ENCODE data around the gene BCL11A.

BCL11A gene

DNA sequence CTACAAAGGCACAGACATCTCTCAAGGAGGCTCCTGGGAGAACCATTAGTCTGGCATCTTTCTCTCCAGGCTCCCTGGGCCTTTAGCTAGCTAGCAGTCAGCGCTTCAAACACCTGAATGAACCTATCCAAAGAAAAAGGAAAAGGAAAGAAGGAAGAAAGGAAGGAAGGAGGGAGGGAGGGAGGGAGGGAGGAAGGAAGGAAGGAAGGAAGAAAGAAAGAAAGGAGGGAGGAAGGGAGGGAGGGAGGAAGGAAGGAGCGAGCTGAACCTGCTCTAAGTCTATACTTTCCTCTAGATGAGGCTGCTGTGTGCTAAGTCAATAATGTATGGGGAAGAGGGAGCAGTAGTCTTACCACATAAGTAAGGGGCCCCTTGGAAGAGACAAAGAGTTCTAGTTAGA, 5.1 kb upstream of the BCL11A start:
- no peak for DNase-seq (ENCODE audit: low read depth)

DNA sequence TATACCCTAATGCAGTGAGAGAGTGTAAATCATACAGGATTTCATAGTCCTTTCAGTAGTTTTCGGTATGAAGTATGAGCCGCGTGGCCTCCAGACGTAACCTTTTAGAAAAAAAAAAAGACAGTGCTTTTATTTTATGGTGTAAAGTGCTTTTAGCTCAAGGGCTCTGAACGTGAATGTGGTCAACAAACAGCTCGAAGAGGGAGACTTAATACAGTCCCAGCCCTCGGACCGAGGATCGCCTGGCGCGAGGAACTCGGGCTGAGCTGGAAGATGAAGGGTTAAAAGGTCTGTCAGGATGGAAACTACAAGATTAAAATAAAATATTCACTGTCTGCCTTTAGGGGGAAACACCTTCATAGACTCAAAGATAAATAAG, 4.0 kb upstream of the BCL11A start:
- no peak for DNase-seq (ENCODE audit: low read depth)

DNA sequence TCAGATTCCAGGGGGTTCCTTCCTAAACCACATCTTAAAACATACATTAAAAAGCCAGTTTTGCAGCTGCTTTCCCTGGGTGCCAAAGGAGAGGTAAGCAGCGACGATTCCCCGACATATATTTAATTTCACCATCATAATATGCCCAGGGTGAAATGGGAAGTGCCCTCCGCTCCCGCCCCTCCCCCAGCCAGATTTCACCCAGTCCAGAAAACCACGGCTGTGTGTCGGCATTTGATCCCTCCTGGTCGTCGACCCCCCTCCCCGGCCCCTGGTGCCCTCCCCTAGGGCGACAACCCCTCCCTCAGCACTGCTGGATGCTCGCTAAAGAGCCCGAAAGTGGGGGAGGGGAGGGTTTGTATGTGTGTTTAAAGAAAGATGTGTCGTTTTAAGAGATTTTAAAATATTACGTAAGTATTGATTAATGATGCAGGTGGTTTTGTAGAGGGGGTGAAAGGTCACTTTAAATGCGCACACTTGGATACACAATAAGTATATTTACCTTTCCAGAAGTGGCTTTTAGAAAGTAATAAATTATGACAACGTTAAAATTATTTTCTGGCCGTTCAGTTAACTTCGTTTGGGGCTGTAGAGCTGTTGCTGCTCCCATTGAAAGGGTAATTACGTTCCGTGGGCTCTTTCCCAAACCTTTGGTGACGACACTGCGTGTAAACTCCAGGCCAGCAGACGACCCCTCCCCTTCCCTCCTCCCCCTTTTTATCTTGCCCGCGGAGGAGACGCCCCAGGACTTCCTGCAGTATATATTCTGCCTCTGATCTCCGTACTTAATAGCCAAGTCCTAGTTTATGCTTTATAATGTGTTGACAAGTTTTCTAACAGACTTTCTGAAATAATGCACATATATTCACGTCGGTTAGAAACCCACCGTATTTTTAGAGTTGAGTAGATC, 3.4 kb upstream of the BCL11A start:
- DNase-seq (ENCODE audit: low read depth), result no peak

DNA sequence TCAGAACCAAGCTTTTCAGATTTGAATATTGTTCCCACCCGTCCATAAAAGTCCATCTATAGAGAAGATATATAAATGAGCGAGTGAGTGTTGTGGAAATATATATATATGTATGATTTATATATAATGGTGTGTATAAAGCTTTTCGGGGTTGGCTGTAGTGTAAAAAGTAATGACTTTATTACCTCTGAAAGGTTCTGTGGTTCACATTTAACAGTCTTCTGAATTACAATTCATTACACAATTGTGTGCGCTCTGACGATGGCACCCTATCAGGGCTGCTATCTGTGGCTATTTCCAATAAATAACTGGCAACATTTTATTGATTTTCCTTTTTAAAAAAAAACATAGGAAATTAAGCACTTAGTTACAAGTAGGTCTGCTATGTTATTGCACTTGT, 2.7 kb upstream of the BCL11A start:
- no peak for DNase-seq (ENCODE audit: low read depth)

DNA sequence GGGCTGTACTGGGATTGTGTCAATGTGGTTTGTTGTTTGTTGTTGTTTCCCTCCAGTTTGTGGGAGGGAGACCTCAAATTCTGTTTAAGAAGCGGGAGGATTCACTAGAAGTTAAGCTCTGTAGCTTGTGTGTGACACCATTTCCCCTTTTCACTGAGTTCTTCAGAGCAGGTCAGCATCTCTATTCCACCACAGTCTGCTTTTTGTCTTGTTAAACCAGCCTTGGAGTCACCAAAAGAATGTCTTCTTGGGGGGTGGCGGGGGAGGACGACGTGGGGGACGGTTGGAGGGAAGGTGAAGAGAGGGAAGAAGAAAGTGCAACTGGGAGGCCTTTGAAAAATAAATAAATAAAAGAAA, 2.3 kb upstream of the BCL11A start:
- DNase-seq (ENCODE audit: low read depth), result no peak

DNA sequence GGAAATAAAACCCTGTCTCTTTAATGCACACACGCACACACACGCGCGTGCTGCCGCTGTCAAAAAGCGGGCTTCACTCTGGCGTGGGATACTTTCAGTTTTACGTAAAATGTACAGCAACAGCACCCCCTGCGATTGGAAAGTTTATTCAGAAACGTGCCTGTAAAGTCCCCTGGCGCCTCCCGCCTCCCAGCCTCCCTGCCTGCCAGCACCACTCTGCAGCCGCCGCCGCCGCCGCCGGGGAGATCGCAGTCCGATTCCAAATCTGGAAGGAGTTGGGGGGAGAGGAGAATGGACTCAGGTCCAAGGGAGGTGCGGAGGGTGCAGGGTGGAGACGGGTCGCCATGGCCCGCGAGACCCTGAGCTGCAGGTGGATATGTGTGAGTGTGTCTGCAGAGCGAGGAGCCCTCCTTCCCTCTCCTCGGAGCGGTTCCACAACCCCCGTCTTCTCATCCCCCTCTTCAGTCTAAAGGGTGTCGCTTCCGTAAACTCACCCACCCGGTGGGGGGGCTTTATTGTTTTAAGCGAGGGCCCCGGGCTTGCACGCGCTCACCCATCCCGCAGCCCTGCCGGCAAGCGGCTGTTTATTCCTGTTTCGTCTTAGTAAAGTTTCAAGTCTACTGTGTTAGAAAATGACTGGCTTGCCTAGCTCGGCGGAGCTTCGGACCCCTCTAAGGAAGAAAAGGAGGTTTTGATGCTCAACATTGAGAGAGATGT, 1.8 kb upstream of the BCL11A start:
- peak; percentile 78 for DNase-seq (ENCODE audit: low read depth)

- no peak for DNase-seq (ENCODE audit: low read depth)
Measured at GRCh38 chr2:60554646-60555065, 1.2 kb upstream of the BCL11A start.

DNA sequence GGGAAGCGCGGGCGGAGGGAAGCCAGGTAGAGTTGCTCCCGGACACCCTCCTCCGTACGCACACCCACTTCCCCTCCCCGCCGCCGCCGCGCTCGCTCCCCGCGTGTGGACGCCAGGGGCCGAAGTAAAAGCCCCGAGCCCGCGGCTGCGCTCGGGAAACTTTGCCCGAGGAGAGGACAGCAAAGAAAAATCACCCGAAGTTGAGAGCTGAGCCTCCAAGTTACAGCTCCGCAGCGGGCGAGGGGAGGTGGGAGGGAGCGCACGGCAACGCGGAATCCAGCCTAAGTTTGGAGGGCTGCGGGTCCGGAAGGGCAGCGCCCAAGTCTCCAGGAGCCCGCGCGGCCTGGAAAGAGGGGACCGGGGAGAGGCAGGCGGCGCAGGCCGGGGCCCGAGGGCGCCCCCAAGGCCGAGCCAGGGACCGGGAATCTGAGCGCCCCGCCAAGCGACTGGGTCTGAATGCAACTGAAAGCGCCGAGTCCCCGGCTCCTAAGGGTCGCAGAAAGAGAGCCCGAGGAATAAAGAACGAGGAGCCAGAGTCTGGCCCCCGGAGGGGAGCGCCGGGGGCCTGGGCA, 706 bp upstream of the BCL11A start:
- peak; percentile 39 for DNase-seq (ENCODE audit: low read depth)

- no peak for DNase-seq (ENCODE audit: low read depth)
Measured at GRCh38 chr2:60552851-60553494, 481 bp downstream of the BCL11A start.

GRCh38 chr2:60552078-60552850, 1.2 kb downstream of the BCL11A start:
- peak; percentile 40 for DNase-seq (ENCODE audit: low read depth)

DNA sequence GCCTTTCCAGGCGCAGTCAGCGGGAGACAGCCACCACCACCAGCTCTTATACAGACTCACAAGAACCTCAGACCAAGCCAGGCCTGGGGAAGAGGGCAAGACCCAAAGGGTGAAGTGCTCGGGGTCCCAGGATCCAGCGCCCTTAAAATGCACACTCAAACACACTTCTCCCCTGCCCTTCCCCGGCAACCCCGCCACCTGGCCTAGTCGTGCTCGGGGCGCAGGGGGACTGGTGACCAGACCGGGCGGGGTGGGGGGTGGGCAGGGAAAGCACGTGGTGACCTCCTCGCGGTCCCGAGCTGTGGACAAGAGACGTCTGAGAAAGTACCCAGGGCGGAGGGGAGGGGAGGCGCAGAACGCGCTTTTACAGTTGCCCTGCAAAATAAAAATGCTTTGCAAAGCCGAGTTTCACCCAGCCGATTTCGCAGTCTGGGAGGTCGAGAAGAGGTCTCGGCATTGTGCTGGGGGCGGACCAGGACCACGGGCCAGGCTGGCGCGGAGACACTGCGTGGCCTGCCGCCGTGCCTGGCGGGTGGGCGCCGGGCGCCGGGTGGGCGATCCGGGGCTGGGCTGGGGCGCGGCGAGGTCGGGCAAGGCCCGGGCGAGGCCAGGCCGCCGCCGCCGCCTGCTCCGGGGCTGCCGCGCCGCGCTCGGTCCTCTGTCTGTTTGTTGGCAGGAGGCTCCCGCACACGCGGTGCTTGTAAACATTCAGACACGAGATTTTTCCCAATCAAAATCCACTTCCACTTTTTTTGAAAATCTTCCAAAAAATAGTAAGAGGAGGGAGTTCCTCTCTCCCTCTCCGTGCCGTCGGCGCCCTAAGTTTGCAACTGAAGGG, 2.0 kb downstream of the BCL11A start:
- peak; percentile 33 for DNase-seq (ENCODE audit: low read depth)

- DNase-seq (ENCODE audit: low read depth), result no peak
Measured at GRCh38 chr2:60550984-60551239, 2.5 kb downstream of the BCL11A start.

DNA sequence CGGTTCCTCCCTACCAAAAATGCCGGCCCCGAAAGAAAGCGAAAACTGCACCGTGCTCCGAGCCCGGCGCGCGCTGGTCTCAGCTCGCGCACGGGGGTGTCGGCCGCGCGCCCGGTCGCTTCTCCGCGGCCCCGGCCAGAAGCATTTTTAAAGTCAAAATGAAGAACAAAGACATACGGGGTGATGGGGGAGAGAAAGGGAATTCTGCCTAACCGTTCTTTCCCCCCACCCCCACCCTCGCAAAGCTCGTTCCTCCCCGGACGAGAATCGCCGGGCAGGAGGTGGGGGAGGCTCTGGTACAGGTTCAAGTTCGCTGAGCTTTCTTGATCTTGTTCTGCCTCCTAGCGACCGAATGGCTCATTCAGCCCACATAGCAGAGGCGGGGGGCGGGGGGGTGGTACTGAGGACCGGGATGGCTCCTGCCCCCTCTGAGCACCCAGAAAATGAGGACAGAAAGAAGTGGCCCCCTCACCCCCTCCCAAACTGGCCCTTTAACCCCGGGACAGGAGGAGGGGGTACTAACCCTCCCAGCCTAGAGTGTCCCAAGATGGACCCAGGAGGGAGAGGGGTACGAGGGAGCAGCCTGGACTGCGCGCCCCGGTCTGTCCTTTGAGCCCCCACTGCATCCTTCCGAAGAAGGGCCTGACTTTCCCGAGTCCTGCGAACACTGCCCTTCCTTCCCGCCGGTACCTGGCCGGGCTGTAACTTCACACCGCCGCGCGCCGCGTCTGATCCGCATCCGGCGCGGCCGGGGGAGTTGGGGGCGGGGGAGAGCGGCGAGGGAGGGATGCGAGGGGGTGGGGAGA, 3.1 kb downstream of the BCL11A start:
- peak; percentile 69 for DNase-seq (ENCODE audit: low read depth)

GRCh38 chr2:60549928-60550177, 3.6 kb downstream of the BCL11A start:
- DNase-seq (ENCODE audit: low read depth), result no peak

GRCh38 chr2:60549238-60549927, 4.1 kb downstream of the BCL11A start:
- DNase-seq (ENCODE audit: low read depth), result peak; percentile 11

- DNase-seq (ENCODE audit: low read depth), result no peak
Measured at GRCh38 chr2:60548845-60549237, 4.6 kb downstream of the BCL11A start.

DNA sequence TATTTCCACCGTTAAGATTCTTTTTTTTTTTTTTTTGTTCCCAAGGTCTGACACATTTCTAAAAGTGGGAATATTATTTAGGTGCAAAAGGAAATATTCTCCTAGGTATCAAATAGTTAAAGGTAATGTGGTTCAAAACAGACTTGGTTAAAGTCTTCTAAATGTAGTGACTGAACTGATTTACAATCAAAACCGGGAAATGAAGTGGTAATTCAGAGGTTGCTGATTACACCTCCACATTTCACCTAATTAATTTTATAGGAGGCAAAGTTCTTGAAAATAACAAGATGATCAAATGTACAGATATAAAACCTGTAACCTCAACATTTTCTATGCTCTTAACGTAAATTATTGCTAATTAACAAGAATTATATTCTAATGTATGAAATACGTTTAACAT, 5.1 kb downstream of the BCL11A start:
- no peak for DNase-seq (ENCODE audit: low read depth)

DNA sequence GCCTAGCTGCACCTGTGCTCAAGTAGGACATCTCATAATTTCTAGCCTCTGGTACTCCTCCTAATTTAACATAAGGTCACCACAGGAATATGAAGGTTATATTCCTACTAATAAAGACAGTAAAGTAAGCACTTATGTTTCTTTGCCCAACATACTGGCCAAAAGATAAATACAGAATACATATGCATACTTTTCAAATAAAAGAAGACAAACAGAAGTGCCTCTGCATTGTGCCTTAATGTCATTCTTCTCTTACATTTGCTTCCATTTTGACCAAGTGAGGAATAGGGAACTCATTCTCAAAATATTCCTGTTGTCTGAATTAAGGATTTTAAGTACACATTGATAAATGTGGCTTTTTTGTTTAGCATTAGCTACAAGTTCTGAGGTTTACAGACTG, 5.6 kb downstream of the BCL11A start:
- no peak for DNase-seq (ENCODE audit: low read depth)

DNA sequence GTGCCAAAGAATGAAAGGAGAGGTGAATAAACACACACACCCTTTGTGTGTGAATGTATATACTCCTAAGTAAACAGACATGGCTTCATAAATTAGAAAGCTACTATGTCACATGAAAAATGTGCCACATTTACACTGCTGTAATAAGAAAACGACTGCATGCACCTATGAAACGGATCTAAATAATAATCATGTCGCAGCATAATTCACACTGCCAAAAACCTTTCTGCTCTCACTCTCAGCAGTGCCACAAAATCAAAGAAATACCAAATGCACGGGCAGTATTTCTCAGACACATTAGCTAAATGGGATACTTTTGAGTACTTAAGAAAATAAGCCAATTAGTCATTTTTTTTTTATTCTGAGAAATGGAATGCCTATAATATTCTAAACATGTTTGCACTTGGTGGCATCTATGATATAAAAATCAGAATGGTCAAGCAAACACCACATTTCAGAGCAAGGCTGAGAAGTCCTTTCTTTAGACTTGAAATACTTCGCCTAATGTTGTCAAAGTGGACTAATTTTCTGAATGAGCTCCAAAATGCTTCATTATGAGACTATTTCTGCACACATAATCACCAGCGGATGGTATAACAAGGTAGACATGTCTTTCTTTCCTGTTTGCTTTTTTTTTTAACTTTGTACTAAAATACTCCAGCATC, 6.6 kb downstream of the BCL11A start:
- no peak for DNase-seq (ENCODE audit: low read depth)
